Measurements from ENCODE around the gene GALNT13.

GALNT13 gene

DNA sequence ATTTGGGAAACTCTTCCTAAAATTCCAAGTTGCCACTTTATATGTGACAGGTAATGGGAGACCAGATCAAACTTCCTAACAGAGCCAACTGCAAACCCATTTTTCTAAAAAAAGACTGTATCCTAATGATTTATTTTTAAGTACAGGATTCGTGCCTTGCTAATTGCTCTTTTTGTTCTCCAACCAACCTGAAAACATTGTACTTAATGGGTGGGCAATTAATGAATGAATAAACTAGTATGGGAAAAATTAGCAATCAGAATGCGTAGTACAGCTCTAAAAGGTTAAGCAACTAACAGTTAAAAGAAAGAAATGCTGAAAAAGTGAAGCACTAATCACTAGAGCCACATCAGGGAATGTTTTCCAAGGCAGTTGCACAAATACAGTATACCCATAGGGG, 609.6 kb downstream of the GALNT13 start:
- no peak for DNase-seq (ENCODE audit: low spot score)

DNA sequence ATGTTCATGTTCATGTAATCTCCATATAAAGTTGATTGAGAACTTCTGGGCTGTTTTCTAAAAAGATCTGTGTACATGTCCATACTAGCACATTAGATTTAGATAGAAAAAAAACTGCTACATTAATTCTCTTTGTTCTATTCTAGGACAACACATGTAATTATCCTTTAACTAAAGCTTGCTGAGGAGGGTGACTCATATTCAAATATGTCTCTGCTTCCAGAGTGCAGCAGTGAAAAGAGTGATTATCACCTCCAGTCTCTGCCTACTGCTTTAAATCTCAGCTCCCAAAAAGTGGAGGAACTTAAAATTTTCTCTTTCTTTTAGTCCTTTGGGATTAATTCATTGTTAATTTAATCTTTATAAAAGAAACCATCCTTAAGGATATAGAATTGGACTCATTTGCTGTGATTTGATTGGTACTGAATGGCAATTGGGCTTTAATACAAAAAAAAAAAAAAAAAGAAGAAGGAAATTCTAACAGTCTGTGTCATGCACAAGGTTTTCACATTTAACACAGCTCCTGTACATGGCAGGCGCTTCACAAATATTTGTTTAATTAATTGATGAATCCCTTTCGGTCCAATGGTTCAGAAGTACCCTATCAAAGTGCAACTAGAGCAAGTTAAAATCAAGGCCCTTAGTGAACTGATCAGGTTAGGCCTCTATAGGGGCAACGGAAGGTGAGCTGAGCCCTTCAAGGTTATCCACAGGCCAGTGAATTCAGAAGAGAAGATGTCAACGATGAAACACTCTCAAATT, 612.8 kb downstream of the GALNT13 start:
- DNase-seq (ENCODE audit: low spot score), result no peak

GRCh38 chr2:154488801-154489200, 617.1 kb downstream of the GALNT13 start:
- DNase-seq (ENCODE audit: low spot score), result no peak

GRCh38 chr2:154489266-154489858, 617.6 kb downstream of the GALNT13 start:
- DNase-seq (ENCODE audit: low spot score), result no peak

DNA sequence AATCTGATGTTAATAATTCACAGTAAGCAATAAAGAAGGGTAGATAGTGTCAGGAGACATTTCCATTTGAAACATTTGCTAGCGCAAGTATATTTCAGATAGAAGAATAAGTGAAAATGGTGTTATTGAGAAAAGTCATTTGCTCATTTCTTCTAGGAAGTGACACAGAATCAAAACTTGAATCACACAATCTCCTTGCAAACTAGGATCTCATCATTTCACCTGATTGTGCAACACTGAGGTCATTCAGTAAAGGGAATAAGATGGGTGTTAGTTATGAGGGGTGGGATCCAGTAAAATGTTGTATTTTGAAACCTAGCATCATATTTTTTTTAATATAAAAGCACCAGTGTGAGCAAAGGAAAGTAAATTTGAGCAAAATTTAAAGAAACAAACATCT, 618.8 kb downstream of the GALNT13 start:
- no peak for DNase-seq (ENCODE audit: low spot score)

DNA sequence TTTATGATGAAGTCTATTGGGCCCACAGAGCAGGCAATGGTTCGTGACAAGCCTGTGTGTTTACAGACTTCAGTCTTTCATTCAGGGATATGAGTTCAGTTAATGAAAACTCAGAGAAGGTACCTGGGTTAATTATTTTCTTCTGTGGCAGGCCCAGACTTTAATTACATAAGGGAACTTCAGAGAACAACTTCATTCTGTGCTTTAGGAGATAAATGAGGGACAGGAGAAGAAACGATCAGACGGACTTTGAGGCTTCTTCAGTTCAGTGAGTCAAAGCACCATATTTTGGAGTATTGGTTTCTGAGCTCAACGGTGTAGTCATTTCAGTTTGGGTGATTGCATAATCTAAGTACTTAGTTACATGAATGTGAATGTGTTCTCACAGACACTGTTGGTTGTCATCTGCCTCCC, 623.7 kb downstream of the GALNT13 start:
- no peak for DNase-seq (ENCODE audit: low spot score)

GRCh38 chr2:154497019-154497418, 625.3 kb downstream of the GALNT13 start:
- no peak for DNase-seq (ENCODE audit: low spot score)

Data from hepatic stellate cell (primary cell).